H9 (cell line): ENCODE measurements around the gene CCND2. TPM values are rescaled to one million over a fixed set of nuclear protein-coding genes. Genes with fewer than 3 reads are reported as not detected.

Experiments used
- DNase-seq: peaks from one replicate; pipeline ENCODE4 v3.0.0-alpha.2; 2017
- H2AFZ ChIP-seq: one replicate; pipeline ENCODE4 v1.6.1; 2013; ENCODE audit warnings: mild to moderate bottlenecking, low read length, control low read depth, moderate library complexity
- H2AK5ac ChIP-seq: 2 replicates; pipeline ENCODE4 v1.6.1; 2013; ENCODE audit warnings: low read length, control low read depth, mixed read lengths; ENCODE audit not compliant: insufficient read length
- H2BK120ac ChIP-seq: one replicate; pipeline ENCODE4 v1.6.1; 2013; ENCODE audit warnings: low read depth, mild to moderate bottlenecking, low read length, control low read depth, inconsistent platforms; ENCODE audit not compliant: poor library complexity, severe bottlenecking
- H2BK12ac ChIP-seq: 2 replicates; pipeline ENCODE4 v1.6.1; 2013; ENCODE audit warnings: low read length, control low read depth, mixed read lengths, low read depth; ENCODE audit not compliant: insufficient read length
- H2BK15ac ChIP-seq: 2 replicates; pipeline ENCODE4 v1.6.1; 2013; ENCODE audit warnings: low read depth, low read length, control low read depth
- H2BK20ac ChIP-seq: one replicate; pipeline ENCODE4 v1.6.1; 2013; ENCODE audit warnings: low read depth, mild to moderate bottlenecking, low read length, control low read depth, inconsistent platforms; ENCODE audit not compliant: poor library complexity, severe bottlenecking
- H2BK5ac ChIP-seq: 2 replicates; pipeline ENCODE4 v1.6.1; 2013; ENCODE audit warnings: low read length, control low read depth, mixed read lengths; ENCODE audit not compliant: insufficient read length
- H3K14ac ChIP-seq: 2 replicates; pipeline ENCODE4 v1.6.1; 2013; ENCODE audit warnings: low read length, control low read depth; ENCODE audit not compliant: insufficient read depth
- H3K18ac ChIP-seq: 2 replicates; pipeline ENCODE4 v1.6.1; 2013; ENCODE audit warnings: low read depth, mild to moderate bottlenecking, mixed read lengths, low read length, control low read depth; ENCODE audit not compliant: insufficient read length
- H3K23ac ChIP-seq: 2 replicates; pipeline ENCODE4 v1.6.1; 2013; ENCODE audit warnings: low read length, control low read depth, mixed read lengths, low read depth; ENCODE audit not compliant: insufficient read length
- H3K23me2 ChIP-seq: 2 replicates; pipeline ENCODE4 v1.6.1; 2013; ENCODE audit warnings: low read depth, mild to moderate bottlenecking, mixed read lengths, low read length, control low read depth; ENCODE audit not compliant: insufficient read length, poor library complexity, severe bottlenecking
- H3K27ac ChIP-seq: 2 replicates; pipeline ENCODE4 v1.5.1; 2013; ENCODE audit warnings: low read length, control low read depth, mixed read lengths, low read depth; ENCODE audit not compliant: insufficient read length
- H3K27me3 ChIP-seq: 2 replicates; pipeline ENCODE4 v1.6.1; 2013; ENCODE audit warnings: low read length, control low read depth, inconsistent platforms; ENCODE audit not compliant: insufficient read depth
- H3K4ac ChIP-seq: 2 replicates; pipeline ENCODE4 v1.6.1; 2013; ENCODE audit warnings: low read depth, mild to moderate bottlenecking, control low read depth, inconsistent platforms, low read length, moderate library complexity
- H3K4me1 ChIP-seq: 2 replicates; pipeline ENCODE4 v1.6.1; 2013; ENCODE audit warnings: low read length, control low read depth, inconsistent platforms; ENCODE audit not compliant: insufficient read depth
- H3K4me2 ChIP-seq: 2 replicates; pipeline ENCODE4 v1.6.1; 2013; ENCODE audit warnings: low read length, control low read depth, mixed read lengths; ENCODE audit not compliant: insufficient read length, insufficient read depth
- H3K56ac ChIP-seq: 2 replicates; pipeline ENCODE4 v1.6.1; 2013; ENCODE audit warnings: low read depth, mild to moderate bottlenecking, mixed read lengths, low read length, control low read depth; ENCODE audit not compliant: insufficient read length
- H3K79me1 ChIP-seq: 2 replicates; pipeline ENCODE4 v1.6.1; 2013; ENCODE audit warnings: low read depth, mild to moderate bottlenecking, moderate library complexity, low read length, control low read depth, inconsistent platforms; ENCODE audit not compliant: insufficient read depth, poor library complexity, severe bottlenecking
- H3K79me2 ChIP-seq: 2 replicates; pipeline ENCODE4 v1.6.1; 2013; ENCODE audit warnings: low read length, control low read depth, inconsistent platforms; ENCODE audit not compliant: insufficient read depth
- H3K9ac ChIP-seq: 2 replicates; pipeline ENCODE4 v1.6.1; 2013; ENCODE audit warnings: low read length, control low read depth, mixed read lengths; ENCODE audit not compliant: insufficient read length; ENCODE audit errors: extremely low read depth
- H3K9me3 ChIP-seq: one replicate; pipeline ENCODE4 v1.6.1; 2013; ENCODE audit warnings: low read depth, low read length, inconsistent platforms; ENCODE audit not compliant: control insufficient read depth
- H3T11ph ChIP-seq: one replicate; pipeline ENCODE4 v1.6.1; 2013; ENCODE audit warnings: mild to moderate bottlenecking, low read length, control low read depth, inconsistent platforms
- H4K20me1 ChIP-seq: one replicate; pipeline ENCODE4 v1.6.1; 2013; ENCODE audit not compliant: control insufficient read depth, insufficient read length, insufficient read depth
- H4K5ac ChIP-seq: 2 replicates; pipeline ENCODE4 v1.6.1; 2013; ENCODE audit warnings: low read depth, mild to moderate bottlenecking, mixed read lengths, low read length, control low read depth; ENCODE audit not compliant: insufficient read length
- H4K8ac ChIP-seq: replicated peaks from 2 replicates; pipeline ENCODE4 v1.6.1; 2013; ENCODE audit warnings: low read length, control low read depth, mixed read lengths, low read depth; ENCODE audit not compliant: insufficient read length
- H4K91ac ChIP-seq: 2 replicates; pipeline ENCODE4 v1.6.1; 2013; ENCODE audit warnings: low read depth, mild to moderate bottlenecking, moderate library complexity, mixed read lengths, low read length, control low read depth; ENCODE audit not compliant: insufficient read length
- H3K27ac Mint-ChIP-seq, 3 experiments: 2 replicates in 2 of 3; 3 replicates in 1 of 3; pipeline ENCODE4 v1.8.0; 2020 to 2021; ENCODE audit warnings: mixed read lengths in 3 of 3, mild to moderate bottlenecking in 1 of 3, moderate library complexity in 1 of 3
- H3K27me3 Mint-ChIP-seq: 2 replicates; pipeline ENCODE4 v1.8.0; 2021; ENCODE audit warnings: low read depth, mild to moderate bottlenecking, moderate library complexity, mixed read lengths
- H3K36me3 Mint-ChIP-seq, 3 experiments: 2 replicates in 2 of 3; 3 replicates in 1 of 3; pipeline ENCODE4 v1.8.0; 2020 to 2021; ENCODE audit warnings: low read depth in 3 of 3, mixed read lengths in 3 of 3; ENCODE audit not compliant: insufficient read depth in 1 of 3
- H3K4me1 Mint-ChIP-seq, 2 experiments: 2 replicates each; pipeline ENCODE4 v1.8.0; 2020; ENCODE audit warnings: mixed read lengths in 2 of 2
- H3K4me3 Mint-ChIP-seq, 2 experiments: 2 replicates in 1 of 2; 3 replicates in 1 of 2; pipeline ENCODE4 v1.8.0; 2020 to 2021; ENCODE audit warnings: mild to moderate bottlenecking in 2 of 2, mixed read lengths in 2 of 2, moderate library complexity in 1 of 2
- H3K9me3 Mint-ChIP-seq, 2 experiments: 2 replicates in 1 of 2; 3 replicates in 1 of 2; pipeline ENCODE4 v1.8.0; 2020; ENCODE audit warnings: mild to moderate bottlenecking in 2 of 2, mixed read lengths in 2 of 2, moderate library complexity in 1 of 2
- WGBS: extraction: QIAGEN DNeasy Blood & Tissue Kit; methylation state at CpG from one replicate; pipeline ENCODE4 v1.1.7; 2013; ENCODE audit warnings: missing lambda C conversion rate, low lambda C conversion rate, mixed read lengths; ENCODE audit not compliant: insufficient read length; ENCODE audit errors: extremely low coverage; 5-methylcytosine and 5-hydroxymethylcytosine counted together
- total RNA-seq: library from RNA; stranded (reverse); gene quantifications from 2 replicates; pipeline ENCODE4 v1.2.1, GENCODE V29; 2021
- TF ChIP-seq, protein P1 (sequence below): fragments of 200-600 bp; sonication (generic); conservative IDR thresholded peaks from 3 replicates; pipeline ENCODE4 v1.8.0; 2021; ENCODE audit warnings: antibody characterized with exemption, mild to moderate bottlenecking

CCND2 gene
- total RNA-seq, 1 experiment from 2014 or later = 104 TPM

DNA sequence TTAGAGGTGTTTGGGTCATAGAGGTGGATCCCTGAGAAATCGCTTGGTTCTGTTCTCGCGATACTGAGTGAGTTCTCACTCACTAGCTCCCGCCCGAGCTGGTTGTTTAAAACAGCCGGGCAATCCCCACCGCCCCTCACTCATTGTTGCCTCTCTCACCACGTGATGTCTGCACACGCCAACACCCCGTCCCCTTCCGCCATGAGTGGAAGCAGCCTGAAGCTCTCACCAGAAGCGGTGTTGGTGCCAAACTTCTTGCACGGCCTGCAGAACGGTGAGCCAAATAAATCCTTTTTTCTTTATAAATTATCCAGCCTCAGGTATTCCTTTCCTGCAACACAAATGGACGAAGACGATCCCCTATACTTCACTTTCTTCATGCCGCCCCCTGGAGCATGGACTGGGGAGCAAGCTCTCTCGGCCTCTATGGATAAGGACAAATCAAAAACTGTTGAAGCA lies 45.4 kb upstream of the CCND2 start:
- no peak overlapping the region for H2BK5ac ChIP-seq
- Mint-ChIP-seq H3K4me1 (peaks cover 8 to 13% of the 10 kb centered on the region in 2 experiments), H3K4me3 (peak overlapping the region; percentile 3 to 51; a peak in 2 of 5 replicates), H3K9me3 (no peaks in the 10 kb centered on the region), H3K36me3 (peaks cover 0 to 4% (median 2%) of the 10 kb centered on the region in 3 experiments; a peak in 2 of 7 replicates), H3K27me3 (peaks cover 4% of the 10 kb centered on the region), H3K27ac (peak overlapping the region in 2 of 3 experiments; percentile 9 to 21; a peak in 3 of 7 replicates)
- no peaks in the 10 kb centered on the region; the same call in 1 of the 2 replicates for H3K4me1 ChIP-seq
- H3K23me2 ChIP-seq = no peaks in the 10 kb centered on the region
- no peak overlapping the region for H3T11ph ChIP-seq
- H3K56ac ChIP-seq = no peak overlapping the region
- H3K4ac ChIP-seq = no peak overlapping the region
- no CpG with 5 or more reads among the region's 18 CpGs for WGBS
- no peak overlapping the region for H4K5ac ChIP-seq
- TF ChIP-seq, protein P1, sequence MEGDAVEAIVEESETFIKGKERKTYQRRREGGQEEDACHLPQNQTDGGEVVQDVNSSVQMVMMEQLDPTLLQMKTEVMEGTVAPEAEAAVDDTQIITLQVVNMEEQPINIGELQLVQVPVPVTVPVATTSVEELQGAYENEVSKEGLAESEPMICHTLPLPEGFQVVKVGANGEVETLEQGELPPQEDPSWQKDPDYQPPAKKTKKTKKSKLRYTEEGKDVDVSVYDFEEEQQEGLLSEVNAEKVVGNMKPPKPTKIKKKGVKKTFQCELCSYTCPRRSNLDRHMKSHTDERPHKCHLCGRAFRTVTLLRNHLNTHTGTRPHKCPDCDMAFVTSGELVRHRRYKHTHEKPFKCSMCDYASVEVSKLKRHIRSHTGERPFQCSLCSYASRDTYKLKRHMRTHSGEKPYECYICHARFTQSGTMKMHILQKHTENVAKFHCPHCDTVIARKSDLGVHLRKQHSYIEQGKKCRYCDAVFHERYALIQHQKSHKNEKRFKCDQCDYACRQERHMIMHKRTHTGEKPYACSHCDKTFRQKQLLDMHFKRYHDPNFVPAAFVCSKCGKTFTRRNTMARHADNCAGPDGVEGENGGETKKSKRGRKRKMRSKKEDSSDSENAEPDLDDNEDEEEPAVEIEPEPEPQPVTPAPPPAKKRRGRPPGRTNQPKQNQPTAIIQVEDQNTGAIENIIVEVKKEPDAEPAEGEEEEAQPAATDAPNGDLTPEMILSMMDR = peak; percentile 65
- no peaks in the 10 kb centered on the region for H3K9me3 ChIP-seq
- no peak overlapping the region for H3K27ac ChIP-seq
- no peak overlapping the region for H2BK20ac ChIP-seq
- no peaks in the 10 kb centered on the region; the same call in 1 of the 2 replicates for H3K27me3 ChIP-seq
- no peak overlapping the region for H4K91ac ChIP-seq
- H4K8ac ChIP-seq = no peak overlapping the region
- H2AK5ac ChIP-seq = no peak overlapping the region
- peak overlapping the region; percentile 38 for H3K4me2 ChIP-seq
- no peak overlapping the region for H2BK15ac ChIP-seq
- H3K14ac ChIP-seq = no peak overlapping the region
- no peaks in the 10 kb centered on the region for H3K79me1 ChIP-seq
- H2BK120ac ChIP-seq = no peak overlapping the region
- peak overlapping the region; percentile 34 for H2AFZ ChIP-seq
- no peak overlapping the region for H2BK12ac ChIP-seq
- peak; percentile 91 for DNase-seq
- no peak overlapping the region for H3K23ac ChIP-seq
- H3K18ac ChIP-seq = no peak overlapping the region
- peak overlapping the region; percentile 25 for H3K9ac ChIP-seq
- no peaks in the 10 kb centered on the region for H3K79me2 ChIP-seq
- H4K20me1 ChIP-seq = no peaks in the 10 kb centered on the region
